ENCODE measurements around the gene EGLN2. TPM values are rescaled to one million over a fixed set of nuclear protein-coding genes. Genes with fewer than 3 reads are reported as not detected.
A peak's percentile ranks its signal among the peaks of the same experiment; 100 is the strongest.

EGLN2 gene
- total and polyA plus RNA-seq, 10 of the 15 experiments (the other 5 are each of a cell fraction or from before 2014, with no cell fraction given) = 8.6 to 93.0 (median 66.8) TPM

GRCh38 chr19:40776932-40777644, 21.9 kb upstream of the EGLN2 start (continued):
- TF ChIP-seq REST (IDR thresholded peaks at IDR 0.05; ENCODE audit: low read depth, low read length) (no peak), ZNF217 (IDR thresholded peaks at IDR 0.05) (peak; percentile 100), NR2C1 (IDR thresholded peaks at IDR 0.05) (no peak), TCF3 (IDR thresholded peaks at IDR 0.05; ENCODE audit: borderline replicate concordance, insufficient read depth, low read depth, low read length) (peak; percentile 94), PAX8 (IDR thresholded peaks at IDR 0.05) (no peak), JUNB (IDR thresholded peaks at IDR 0.05) (peak; percentile 33; the same call in 1 of the 2 replicates), IRF5 (IDR thresholded peaks at IDR 0.05; ENCODE audit: borderline replicate concordance) (peak; percentile 91; the same call in 1 of the 2 replicates), ATF7 (IDR thresholded peaks at IDR 0.05; ENCODE audit: low read depth) (peak; percentile 71), BCL3 (IDR thresholded peaks at IDR 0.05; ENCODE audit: borderline replicate concordance, insufficient read depth, low read depth, low read length, poor library complexity, severe bottlenecking) (peak; percentile 54), SREBF1 (IDR thresholded peaks at IDR 0.05; ENCODE audit: low read length) (0 out of 2 replicates have a peak, but pooled peaks have one; percentile 7), E2F4 (IDR thresholded peaks at IDR 0.05; ENCODE audit: low read depth, low read length) (no peak), ESRRA (IDR thresholded peaks at IDR 0.05; ENCODE audit: low read length) (0 out of 2 replicates have a peak, but pooled peaks have one; percentile 18), RB1 (IDR thresholded peaks at IDR 0.05; ENCODE audit: borderline replicate concordance) (peak; percentile 63; the same call in 1 of the 2 replicates), STAT1 (conservative IDR thresholded peaks at IDR 0.05) (peak; percentile 48; the same call in 1 of the 2 replicates), POU2F2 (IDR thresholded peaks at IDR 0.05; ENCODE audit: borderline replicate concordance, low read depth, low read length) (peak; percentile 98), ZBED1 (IDR thresholded peaks at IDR 0.05; ENCODE audit: borderline replicate concordance) (peak; percentile 65; the same call in 1 of the 2 replicates), CHD4 (IDR thresholded peaks at IDR 0.05) (peak; percentile 73; the same call in 1 of the 2 replicates), E2F8 (IDR thresholded peaks at IDR 0.05; ENCODE audit: low read depth, partially characterized antibody) (no peak), POLR2A (IDR thresholded peaks at IDR 0.05; ENCODE audit: low read depth, low read length) (no peak), BMI1 (IDR thresholded peaks at IDR 0.05; ENCODE audit: borderline replicate concordance) (peak; percentile 17; the same call in 1 of the 2 replicates)
